H1 (cell line): Measurements from ENCODE around the gene MRM3. TPM values are rescaled to one million over a fixed set of nuclear protein-coding genes. Genes with fewer than 3 reads are reported as not detected.
"Not testable (repeated sequence)": the region's sequence is repeated elsewhere in the genome, so short reads cannot be mapped to it uniquely, and the experiment has no call there.

Source experiments
- CTCF ChIA-PET: fragments of 300-600 bp; sonication (Branson Sonifier 250); formaldehyde crosslinking; loops from one replicate; lab custom pipeline; 2021; ENCODE audit not compliant: partially characterized antibody; lab: Charles Lee
- POLR2A ChIA-PET: fragments of 300-600 bp; sonication (Branson Sonifier 250); formaldehyde crosslinking; loops from one replicate; lab custom pipeline; 2021; ENCODE audit warnings: inconsistent platforms; ENCODE audit not compliant: partially characterized antibody; lab: Charles Lee
- DNase-seq, 2 experiments: peaks; one replicate each; pipeline versions ENCODE4 v3.0.0 to v3.0.0-alpha.2; 2010 to 2022; ENCODE audit warnings: low spot score in 2 of 2, low read depth in 1 of 2, mixed read lengths in 1 of 2
- FAIRE-seq: peaks from 2 replicates; lab custom pipeline; 2011; peaks lifted over from hg19 to GRCh38; lab: Jason Lieb, UNC
- H2AFZ ChIP-seq: 2 replicates; pipeline ENCODE4 v1.8.1; 2012; ENCODE audit warnings: low read length, inconsistent platforms
- H2AK5ac ChIP-seq: 2 replicates; pipeline ENCODE4 v1.6.1; 2013; ENCODE audit warnings: low read depth, low read length
- H2BK120ac ChIP-seq: replicated peaks from 2 replicates; pipeline ENCODE3; 2013; ENCODE audit warnings: low read depth, low read length, inconsistent platforms
- H2BK12ac ChIP-seq: 2 replicates; pipeline ENCODE4 v1.6.1; 2013; ENCODE audit warnings: low read depth, low read length
- H2BK15ac ChIP-seq: 2 replicates; pipeline ENCODE4 v1.6.1; 2013; ENCODE audit warnings: low read length
- H2BK20ac ChIP-seq: 2 replicates; pipeline ENCODE4 v1.6.1; 2013; ENCODE audit warnings: low read length
- H2BK5ac ChIP-seq: 2 replicates; pipeline ENCODE4 v1.6.1; 2013; ENCODE audit warnings: low read depth, low read length
- H3K14ac ChIP-seq: 2 replicates; pipeline ENCODE4 v1.6.1; 2013; ENCODE audit warnings: inconsistent platforms; ENCODE audit not compliant: insufficient read length
- H3K18ac ChIP-seq: 2 replicates; pipeline ENCODE4 v1.6.1; 2013; ENCODE audit warnings: low read length; ENCODE audit errors: extremely low read depth
- H3K23ac ChIP-seq: 2 replicates; pipeline ENCODE4 v1.6.1; 2013; ENCODE audit warnings: inconsistent platforms; ENCODE audit not compliant: insufficient read length
- H3K23me2 ChIP-seq: 2 replicates; pipeline ENCODE4 v1.6.1; 2013; ENCODE audit warnings: low read depth, low read length
- H3K27ac ChIP-seq: 2 replicates; pipeline ENCODE4 v1.6.1; 2011; ENCODE audit warnings: low read depth, low read length, inconsistent platforms
- H3K27me3 ChIP-seq, 4 experiments: replicated peaks in 1 of 4; 1 replicate in 1 of 4; 2 replicates in 3 of 4; pipeline versions ENCODE4 v1.6.1 to v1.8.1; 2011 to 2013; ENCODE audit warnings: low read length in 3 of 4, mild to moderate bottlenecking in 3 of 4, inconsistent platforms in 2 of 4, mixed read lengths in 2 of 4, moderate library complexity in 1 of 4; ENCODE audit not compliant: control insufficient read depth in 3 of 4, insufficient read depth in 3 of 4; ENCODE audit errors: extremely low read depth in 1 of 4
- H3K36me3 ChIP-seq, 4 experiments: 2 replicates each; pipeline versions ENCODE4 v1.6.1 to v1.8.1; 2011 to 2013; ENCODE audit warnings: mild to moderate bottlenecking in 4 of 4, low read length in 3 of 4, moderate library complexity in 2 of 4, control low read depth in 1 of 4, inconsistent platforms in 1 of 4; ENCODE audit not compliant: insufficient read depth in 4 of 4, control insufficient read depth in 2 of 4
- H3K4ac ChIP-seq: replicated peaks from 2 replicates; pipeline ENCODE3; 2013; ENCODE audit warnings: low read length, low read depth, mixed read lengths, inconsistent platforms; ENCODE audit not compliant: insufficient read length
- H3K4me1 ChIP-seq, 4 experiments: replicated peaks in 1 of 4; 1 replicate in 1 of 4; 2 replicates in 3 of 4; pipeline versions ENCODE4 v1.6.1 to v1.8.1; 2011 to 2013; ENCODE audit warnings: low read length in 3 of 4, inconsistent platforms in 2 of 4, mixed read lengths in 1 of 4; ENCODE audit not compliant: insufficient read depth in 4 of 4, control insufficient read depth in 3 of 4
- H3K4me2 ChIP-seq, 2 experiments: 2 replicates each; pipeline versions ENCODE4 v1.6.1 to v1.8.1; 2011 to 2013; ENCODE audit warnings: low read depth in 2 of 2, low read length in 2 of 2, control low read depth in 1 of 2, inconsistent platforms in 1 of 2, mild to moderate bottlenecking in 1 of 2; ENCODE audit not compliant: insufficient read depth in 1 of 2
- H3K4me3 ChIP-seq, 4 experiments: fragments of 200-600, 300-600 bp in 1 of 4; sonication (generic), shearing (Covaris generic), sonication (Bioruptor Twin) in 1 of 4; 2 replicates each; pipeline versions ENCODE4 v1.5.1 to v1.8.1; 2011 to 2016; ENCODE audit warnings: low read length in 4 of 4, low read depth in 3 of 4, control low read depth in 2 of 4, inconsistent platforms in 2 of 4, mild to moderate bottlenecking in 2 of 4, mixed read lengths in 1 of 4, moderate library complexity in 1 of 4; ENCODE audit not compliant: insufficient read depth in 2 of 4; ENCODE audit errors: extremely low read depth in 1 of 4
- H3K56ac ChIP-seq: replicated peaks from 2 replicates; pipeline ENCODE3; 2013; ENCODE audit warnings: low read depth, mild to moderate bottlenecking, mixed read lengths, low read length, inconsistent platforms; ENCODE audit not compliant: insufficient read length
- H3K79me1 ChIP-seq: 2 replicates; pipeline ENCODE4 v1.6.1; 2013; ENCODE audit warnings: low read depth, low read length, control low read depth
- H3K79me2 ChIP-seq, 2 experiments: 2 replicates each; pipeline versions ENCODE4 v1.6.1 to v1.8.1; 2012 to 2013; ENCODE audit warnings: low read length in 2 of 2, mild to moderate bottlenecking in 2 of 2, inconsistent platforms in 1 of 2; ENCODE audit not compliant: insufficient read depth in 2 of 2, control insufficient read depth in 1 of 2
- H3K9ac ChIP-seq, 4 experiments: replicated peaks in 1 of 4; 1 replicate in 1 of 4; 2 replicates in 3 of 4; pipeline versions ENCODE4 v1.6.1 to v1.8.1; 2011 to 2013; ENCODE audit warnings: low read depth in 3 of 4, low read length in 3 of 4, control low read depth in 2 of 4, mild to moderate bottlenecking in 2 of 4, moderate library complexity in 2 of 4, inconsistent platforms in 1 of 4; ENCODE audit errors: extremely low read depth in 1 of 4
- H3K9me3 ChIP-seq, 2 experiments: 2 replicates each; pipeline versions ENCODE4 v1.6.1 to v1.8.1; 2012 to 2013; ENCODE audit warnings: mild to moderate bottlenecking in 2 of 2, moderate library complexity in 2 of 2, control low read depth in 1 of 2, inconsistent platforms in 1 of 2, low read depth in 1 of 2, low read length in 1 of 2, mixed read lengths in 1 of 2; ENCODE audit not compliant: insufficient read depth in 2 of 2
- H4K20me1 ChIP-seq, 2 experiments: replicated peaks in 1 of 2; 2 replicates each; pipeline versions ENCODE3 to v1.8.1; 2011 to 2013; ENCODE audit warnings: inconsistent platforms in 2 of 2, low read length in 2 of 2, mild to moderate bottlenecking in 1 of 2; ENCODE audit not compliant: insufficient read depth in 2 of 2, control insufficient read depth in 1 of 2
- H4K5ac ChIP-seq: 2 replicates; pipeline ENCODE4 v1.6.1; 2013; ENCODE audit warnings: low read length, low read depth, mixed read lengths, inconsistent platforms; ENCODE audit not compliant: insufficient read length
- H4K8ac ChIP-seq: 2 replicates; pipeline ENCODE4 v1.8.0; 2013; ENCODE audit warnings: mild to moderate bottlenecking, moderate library complexity, low read length, inconsistent platforms; ENCODE audit not compliant: insufficient read depth; ENCODE audit errors: extremely low read depth
- H4K91ac ChIP-seq: replicated peaks from 2 replicates; pipeline ENCODE3; 2013; ENCODE audit warnings: low read length, mixed read lengths, inconsistent platforms; ENCODE audit not compliant: insufficient read length
- SRF ChIP-seq: IDR thresholded peaks from 2 replicates; pipeline ENCODE4 v1.6.1; 2011; ENCODE audit warnings: mild to moderate bottlenecking, low read depth, low read length, moderate library complexity
- WGBS, 2 experiments: shearing (Covaris generic) in 1 of 2; methylation state at CpG; one replicate each; pipeline versions ENCODE4 v1.1.6 to v1.1.7; 2013 to 2015; ENCODE audit warnings: low lambda C conversion rate in 2 of 2, mixed read lengths in 2 of 2, inconsistent platforms in 1 of 2, low coverage in 1 of 2, missing lambda C conversion rate in 1 of 2; ENCODE audit not compliant: insufficient replicate concordance in 2 of 2, insufficient coverage in 1 of 2, insufficient read length in 1 of 2; ENCODE audit errors: extremely low coverage in 1 of 2, missing lambda C conversion rate in 1 of 2; 5-methylcytosine and 5-hydroxymethylcytosine counted together
- polyA plus RNA-seq, 7 experiments: library from polyadenylated mRNA; depleted of rRNA in 3 of 7; stranded (reverse) in 5 of 7; unstranded in 2 of 7; fragments of >200 nt in 5 of 7; fragments of 200-250 nt in 2 of 7; gene quantifications; 1 replicate in 5 of 7; 2 replicates in 1 of 7; 4 replicates in 1 of 7; pipeline versions ENCODE4 v1.2.1 to v1.2.3, GENCODE V29; 2011 to 2013; ENCODE audit warnings: missing spikeins in 2 of 7, mixed read lengths in 2 of 7
- total RNA-seq: library from RNA; stranded (reverse); fragmentation: NEBNext Ultra II Directional; extraction: Animal tissue kit (Norgen Biotek cat#: 25700); gene quantifications from 2 replicates; pipeline ENCODE4 v1.2.1, GENCODE V29; 2021

Gene MRM3
- total and polyA plus RNA-seq, 2 of the 8 experiments (the other 6 are each of a cell fraction or from before 2014, with no cell fraction given): 10.1 to 20.8 TPM

GRCh38 chr17:756010-756567, 26.1 kb upstream of the MRM3 start:
- not testable (repeated sequence) for H2BK120ac ChIP-seq, H3K9me3 ChIP-seq, H2AK5ac ChIP-seq, H3K14ac ChIP-seq, H3K4ac ChIP-seq, H3K79me1 ChIP-seq, H3K27me3 ChIP-seq, H2BK12ac ChIP-seq, H3K4me3 ChIP-seq, H2BK20ac ChIP-seq, H3K23ac ChIP-seq, H4K5ac ChIP-seq, H3K23me2 ChIP-seq, H3K56ac ChIP-seq, H3K4me1 ChIP-seq, H3K79me2 ChIP-seq, H3K4me2 ChIP-seq, H4K20me1 ChIP-seq, H3K18ac ChIP-seq, FAIRE-seq, H4K8ac ChIP-seq, H3K9ac ChIP-seq, H4K91ac ChIP-seq, DNase-seq, H3K27ac ChIP-seq, H2BK5ac ChIP-seq, H2BK15ac ChIP-seq, H2AFZ ChIP-seq
- ChIA-PET POLR2A (interaction anchor here (1.3 to 4.4 kb wide), 4 partner anchors 9 to 35 kb away, joined by 4 to 22 read pairs (median 7); partner anchors contain the start of genes GLOD4 and MRM3), CTCF (interaction anchor here (0.6 to 1.5 kb wide), 5 partner anchors 11 to 243 kb away, joined by 3 to 4 read pairs (median 3); partner anchors contain the start of gene TIMM22)
- TF ChIP-seq SRF: peak; percentile 67; the same call in 1 of the 2 replicates
- 88% methylated on average over 15 of the region's 15 CpGs; no CpG with 5 or more reads in 1 of the 2 experiments for WGBS, 2 experiments
- peaks cover 6 to 25% (median 15%) of the 10 kb centered on the region in 4 experiments; a peak in 7 of 8 replicates for H3K36me3 ChIP-seq
